GM12872 (cell line): ENCODE data around the gene RAB22A.

Source experiments
- TF ChIP-seq, protein P1 (sequence below): IDR thresholded peaks from 3 replicates; pipeline ENCODE4 v1.5.1; 2011; ENCODE audit warnings: low read depth, mild to moderate bottlenecking, low read length, moderate library complexity; ENCODE audit not compliant: insufficient read depth

Gene RAB22A

DNA sequence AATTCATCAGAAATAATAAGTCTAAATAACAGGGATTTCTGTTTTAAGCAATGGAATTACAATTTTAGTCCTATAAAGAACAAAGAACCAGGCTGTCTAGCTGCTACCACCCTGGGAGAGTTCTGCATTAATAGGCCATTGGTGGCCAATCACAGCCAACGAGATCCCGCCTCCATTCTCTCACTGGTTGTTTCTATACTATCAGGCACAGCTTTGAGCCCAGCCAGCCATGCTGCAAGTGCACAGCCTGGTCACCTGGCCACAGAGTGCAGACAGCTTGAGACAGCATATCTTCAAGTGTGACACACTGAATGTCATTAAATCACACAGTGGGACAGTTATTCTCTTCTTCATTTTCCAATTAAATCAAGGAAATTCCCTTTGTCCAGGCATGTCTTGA, 16.1 kb upstream of the RAB22A start:
- TF ChIP-seq, protein P1, sequence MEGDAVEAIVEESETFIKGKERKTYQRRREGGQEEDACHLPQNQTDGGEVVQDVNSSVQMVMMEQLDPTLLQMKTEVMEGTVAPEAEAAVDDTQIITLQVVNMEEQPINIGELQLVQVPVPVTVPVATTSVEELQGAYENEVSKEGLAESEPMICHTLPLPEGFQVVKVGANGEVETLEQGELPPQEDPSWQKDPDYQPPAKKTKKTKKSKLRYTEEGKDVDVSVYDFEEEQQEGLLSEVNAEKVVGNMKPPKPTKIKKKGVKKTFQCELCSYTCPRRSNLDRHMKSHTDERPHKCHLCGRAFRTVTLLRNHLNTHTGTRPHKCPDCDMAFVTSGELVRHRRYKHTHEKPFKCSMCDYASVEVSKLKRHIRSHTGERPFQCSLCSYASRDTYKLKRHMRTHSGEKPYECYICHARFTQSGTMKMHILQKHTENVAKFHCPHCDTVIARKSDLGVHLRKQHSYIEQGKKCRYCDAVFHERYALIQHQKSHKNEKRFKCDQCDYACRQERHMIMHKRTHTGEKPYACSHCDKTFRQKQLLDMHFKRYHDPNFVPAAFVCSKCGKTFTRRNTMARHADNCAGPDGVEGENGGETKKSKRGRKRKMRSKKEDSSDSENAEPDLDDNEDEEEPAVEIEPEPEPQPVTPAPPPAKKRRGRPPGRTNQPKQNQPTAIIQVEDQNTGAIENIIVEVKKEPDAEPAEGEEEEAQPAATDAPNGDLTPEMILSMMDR = no peak

DNA sequence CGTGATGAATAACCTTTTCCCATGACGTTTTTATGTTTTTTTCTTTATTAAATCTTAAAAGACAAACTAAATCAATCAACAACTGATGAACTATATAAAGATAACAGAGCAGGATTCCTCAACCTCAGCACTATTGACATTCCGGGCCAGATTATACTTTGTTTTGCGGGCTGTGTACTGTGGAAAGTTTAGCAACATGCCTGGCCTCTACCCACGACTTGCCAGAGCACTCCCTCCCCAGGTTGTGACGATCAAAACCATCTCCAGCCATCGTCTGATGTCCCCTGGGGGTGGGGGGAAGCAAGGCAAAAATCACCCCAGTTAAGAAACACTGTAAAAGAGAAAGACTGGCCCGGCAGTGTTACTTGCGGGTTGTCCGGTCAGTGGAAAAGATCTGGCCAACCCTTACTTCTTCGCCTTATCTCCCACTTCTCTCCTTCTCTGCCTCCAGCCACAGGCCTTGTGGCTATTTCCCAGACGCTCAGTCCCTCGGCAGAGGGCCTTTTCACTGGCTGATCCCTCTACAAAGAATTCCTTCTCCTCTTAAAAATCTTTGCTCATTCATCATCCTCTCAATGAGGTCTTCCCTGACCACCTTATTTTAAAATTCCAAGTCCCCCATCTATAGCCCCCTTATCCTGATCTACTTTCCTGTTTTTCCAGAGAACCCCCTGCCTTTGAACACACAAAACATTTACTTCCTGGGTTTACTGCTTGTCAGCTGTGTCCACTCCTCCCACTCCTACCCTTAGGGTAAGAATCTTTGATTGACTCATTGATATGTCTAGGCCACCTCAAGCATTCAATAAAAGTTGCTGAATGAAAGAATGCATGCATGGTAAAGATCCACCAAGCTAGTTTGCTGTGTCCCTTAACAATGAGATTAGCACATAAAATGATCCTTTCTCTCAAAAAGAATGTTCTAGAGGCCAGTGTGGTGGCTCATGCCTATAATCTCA, 14.7 kb upstream of the RAB22A start:
- TF ChIP-seq, protein P1 = no peak

DNA sequence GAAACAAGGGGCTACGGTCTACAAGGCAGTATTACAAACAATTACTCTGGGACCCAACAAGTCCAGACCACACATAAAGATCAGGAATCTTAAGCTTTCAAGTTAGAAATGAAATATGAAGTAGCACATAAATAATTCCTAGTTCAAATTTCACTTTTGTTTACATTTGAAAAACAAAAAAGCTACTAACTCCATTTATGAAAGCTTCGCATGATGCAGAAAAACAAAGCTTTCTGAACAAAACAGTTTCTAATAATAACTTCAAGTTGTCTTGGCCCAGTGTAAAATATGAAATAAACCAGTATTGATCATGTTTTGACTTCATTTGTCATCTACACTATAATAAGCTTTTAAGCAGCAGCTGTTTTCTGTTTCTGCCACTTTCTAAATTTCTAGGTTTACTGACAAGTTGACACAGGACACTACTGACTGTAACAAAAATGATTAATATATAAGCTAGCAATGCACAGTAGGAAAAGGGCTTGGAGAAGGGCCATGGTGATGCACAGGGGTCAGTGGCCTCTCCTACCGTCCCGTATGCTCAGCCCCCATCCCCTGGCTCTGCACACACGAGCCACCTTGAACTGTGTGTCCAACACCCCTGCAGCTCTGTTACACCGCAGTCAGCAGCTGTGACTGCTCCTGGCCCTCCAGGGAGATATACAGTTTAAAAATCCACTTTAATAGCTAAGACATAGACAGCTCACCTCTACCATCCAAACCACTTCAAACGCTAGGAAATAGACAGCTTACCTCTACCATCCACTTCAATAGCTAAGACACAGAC, 13.3 kb upstream of the RAB22A start:
- TF ChIP-seq, protein P1 = no peak

DNA sequence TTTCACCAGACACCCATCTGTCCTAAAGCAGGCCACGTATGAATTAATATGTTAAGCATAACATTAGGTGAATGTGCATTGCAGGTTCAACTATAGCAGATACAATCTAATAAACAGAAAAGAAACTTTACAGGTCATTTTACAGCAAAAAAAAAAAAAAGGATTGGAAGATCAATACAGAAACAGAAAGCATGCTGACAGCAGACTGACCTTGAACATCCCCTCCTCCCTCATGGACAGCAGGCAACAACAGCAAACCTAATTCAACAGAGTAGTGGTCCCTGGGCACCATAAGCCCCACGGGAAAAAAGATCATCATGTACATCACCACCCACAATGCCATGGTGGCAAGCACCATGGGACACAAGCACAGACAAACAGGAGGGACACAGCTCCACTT, 12.1 kb upstream of the RAB22A start:
- TF ChIP-seq, protein P1 = no peak

DNA sequence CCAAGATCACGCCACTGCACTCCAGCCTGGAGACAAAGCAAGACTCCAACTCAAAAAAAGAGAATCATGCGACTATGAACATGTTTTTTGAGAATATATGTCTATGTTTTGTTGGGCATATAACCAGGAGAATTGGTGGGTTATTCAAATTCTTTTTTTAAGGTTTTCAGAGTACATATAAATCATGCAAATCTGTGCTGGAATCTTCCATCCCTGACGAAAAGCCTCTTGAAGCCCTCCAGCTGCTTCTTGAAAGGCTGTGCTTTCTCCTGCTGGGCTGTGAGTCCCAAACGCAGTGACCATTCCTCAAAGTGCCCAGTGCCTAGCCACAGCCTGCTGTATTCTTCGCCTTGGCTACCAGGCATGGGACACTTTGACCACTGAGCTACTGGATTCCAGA, 9.2 kb upstream of the RAB22A start:
- TF ChIP-seq, protein P1 = no peak

DNA sequence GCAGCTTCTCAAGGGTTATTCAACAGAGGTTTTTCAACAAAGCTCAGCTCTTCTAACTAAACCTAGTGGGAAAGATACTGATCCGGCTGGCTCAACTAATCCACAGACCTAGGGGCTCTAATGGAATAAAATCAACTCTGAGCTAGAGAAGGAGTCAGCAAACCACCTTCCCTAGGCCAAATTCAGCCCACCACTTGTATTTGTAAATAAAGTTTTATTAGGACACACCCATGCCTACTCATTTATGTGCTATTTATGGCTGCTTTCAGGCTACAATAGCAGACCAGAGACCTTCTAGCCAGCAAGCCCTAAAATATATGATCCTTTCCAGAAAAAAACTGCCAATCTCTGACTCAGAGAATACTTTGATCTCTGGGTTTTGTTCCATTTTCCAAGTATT, 6.0 kb upstream of the RAB22A start:
- TF ChIP-seq, protein P1 = no peak

DNA sequence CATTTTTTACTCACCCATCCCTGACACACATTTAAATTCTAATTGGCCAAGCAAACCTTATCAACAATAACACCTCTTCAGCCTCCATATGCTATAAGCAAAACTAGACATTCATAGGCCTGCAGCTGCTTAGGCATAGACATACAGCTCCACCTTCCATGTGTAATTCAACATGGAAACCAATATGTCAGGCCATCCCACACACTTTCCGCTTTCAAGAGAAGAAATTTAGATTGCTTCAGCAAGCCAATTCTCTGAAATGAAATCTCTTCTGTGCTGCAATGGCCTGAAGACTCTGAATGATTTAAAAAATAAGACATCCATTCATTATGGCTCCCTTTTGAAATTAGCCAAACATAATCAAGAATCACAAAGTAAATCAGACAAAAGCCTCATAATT, 4.5 kb upstream of the RAB22A start:
- TF ChIP-seq, protein P1 = no peak
